Neuronal stem cell (in vitro differentiated cells): Measurements from ENCODE around the gene C5orf58.

Experiments
- DNase-seq: peaks from one replicate; pipeline ENCODE4 v3.0.0-alpha.2; 2013; ENCODE audit warnings: low spot score
- H2AFZ ChIP-seq: one replicate; pipeline ENCODE4 v1.6.1; 2013; ENCODE audit warnings: mild to moderate bottlenecking, low read length, inconsistent platforms
- H2AK5ac ChIP-seq: 2 replicates; pipeline ENCODE4 v1.6.1; 2013; ENCODE audit warnings: low read depth, mild to moderate bottlenecking, inconsistent platforms, low read length, moderate library complexity, mixed read lengths
- H2BK120ac ChIP-seq: 2 replicates; pipeline ENCODE4 v1.6.1; 2013; ENCODE audit warnings: low read depth, mild to moderate bottlenecking, inconsistent platforms, low read length, moderate library complexity, mixed read lengths
- H2BK12ac ChIP-seq: one replicate; pipeline ENCODE4 v1.6.1; 2013; ENCODE audit warnings: low read length, inconsistent platforms
- H2BK15ac ChIP-seq: 2 replicates; pipeline ENCODE4 v1.6.1; 2013; ENCODE audit warnings: mild to moderate bottlenecking, low read length, inconsistent platforms, mixed read lengths
- H2BK5ac ChIP-seq: one replicate; pipeline ENCODE4 v1.6.1; 2013; ENCODE audit warnings: inconsistent platforms, mild to moderate bottlenecking, low read length, moderate library complexity
- H3K14ac ChIP-seq: one replicate; pipeline ENCODE4 v1.6.1; 2013; ENCODE audit warnings: low read length, inconsistent platforms
- H3K18ac ChIP-seq: 2 replicates; pipeline ENCODE4 v1.6.1; 2013; ENCODE audit warnings: low read length, inconsistent platforms
- H3K23ac ChIP-seq: 2 replicates; pipeline ENCODE4 v1.6.1; 2013; ENCODE audit warnings: low read depth, mild to moderate bottlenecking, mixed read lengths, low read length, inconsistent platforms; ENCODE audit not compliant: poor library complexity
- H3K27ac ChIP-seq: replicated peaks from 3 replicates; pipeline ENCODE4 v1.5.1; 2013; ENCODE audit warnings: low read length, inconsistent platforms
- H3K27me3 ChIP-seq, 3 experiments: 2 replicates each; pipeline ENCODE4 v1.6.1; 2013; ENCODE audit warnings: low read length in 3 of 3, mild to moderate bottlenecking in 2 of 3, inconsistent platforms in 1 of 3, low read depth in 1 of 3, mixed read lengths in 1 of 3, moderate library complexity in 1 of 3; ENCODE audit not compliant: control insufficient read depth in 3 of 3, insufficient read depth in 3 of 3
- H3K36me3 ChIP-seq, 2 donors: replicated peaks in 1 of 2; 2 replicates each; pipeline ENCODE4 v1.6.1; 2013; ENCODE audit warnings: low read length in 2 of 2; ENCODE audit not compliant: control insufficient read depth in 2 of 2, insufficient read depth in 2 of 2
- H3K4ac ChIP-seq: 2 replicates; pipeline ENCODE4 v1.6.1; 2013; ENCODE audit warnings: inconsistent platforms, mild to moderate bottlenecking, low read length, moderate library complexity
- H3K4me1 ChIP-seq, 2 donors: 1 replicate in 1 of 2; 2 replicates in 1 of 2; pipeline ENCODE4 v1.6.1; 2013; ENCODE audit warnings: low read length in 2 of 2, low read depth in 1 of 2; ENCODE audit not compliant: control insufficient read depth in 2 of 2, insufficient read depth in 1 of 2
- H3K4me2 ChIP-seq: one replicate; pipeline ENCODE4 v1.6.1; 2013; ENCODE audit warnings: mild to moderate bottlenecking, low read length, inconsistent platforms; ENCODE audit not compliant: insufficient read depth, poor library complexity, severe bottlenecking
- H3K4me3 ChIP-seq, 2 donors: 2 replicates each; pipeline ENCODE4 v1.5.1; 2013; ENCODE audit warnings: low read length in 2 of 2, mild to moderate bottlenecking in 2 of 2, inconsistent platforms in 1 of 2, moderate library complexity in 1 of 2
- H3K79me1 ChIP-seq: one replicate; pipeline ENCODE4 v1.6.1; 2013; ENCODE audit warnings: low read depth, mild to moderate bottlenecking, inconsistent platforms, low read length, moderate library complexity
- H3K9ac ChIP-seq: one replicate; pipeline ENCODE4 v1.6.1; 2013; ENCODE audit warnings: mild to moderate bottlenecking, low read depth, low read length, inconsistent platforms; ENCODE audit not compliant: poor library complexity
- H3K9me3 ChIP-seq, 2 donors: replicated peaks in 1 of 2; 2 replicates each; pipeline versions ENCODE3 to v1.6.1; 2013; ENCODE audit warnings: low read length in 2 of 2, mild to moderate bottlenecking in 2 of 2, inconsistent platforms in 1 of 2, low read depth in 1 of 2, mixed read lengths in 1 of 2, moderate library complexity in 1 of 2; ENCODE audit not compliant: control insufficient read depth in 2 of 2, insufficient read depth in 1 of 2
- H4K8ac ChIP-seq: one replicate; pipeline ENCODE4 v1.6.1; 2013; ENCODE audit warnings: low read depth, mild to moderate bottlenecking, inconsistent platforms, low read length, moderate library complexity
- H4K91ac ChIP-seq: one replicate; pipeline ENCODE4 v1.6.1; 2013; ENCODE audit warnings: low read length, low read depth, mild to moderate bottlenecking, inconsistent platforms; ENCODE audit not compliant: poor library complexity
- WGBS, 2 donors: extraction: QIAGEN DNeasy Blood & Tissue Kit; methylation state at CpG; one replicate each; pipeline ENCODE4 v1.1.7; 2013; ENCODE audit warnings: missing lambda C conversion rate in 2 of 2, mixed read lengths in 1 of 2; ENCODE audit not compliant: insufficient read length in 2 of 2, insufficient replicate concordance in 1 of 2; ENCODE audit errors: extremely low coverage in 2 of 2; 5-methylcytosine and 5-hydroxymethylcytosine counted together

The C5orf58 gene

GRCh38 chr5:170293273-170293672 is 60.5 kb downstream of the C5orf58 start:
- no peak overlapping the region for H2AFZ ChIP-seq
- no peak overlapping the region for H3K23ac ChIP-seq
- no peaks in the 10 kb centered on the region for H3K27me3 ChIP-seq
- no peak overlapping the region for H4K91ac ChIP-seq
- H2BK15ac ChIP-seq: no peak overlapping the region
- H3K27ac ChIP-seq: no peak overlapping the region
- H2BK5ac ChIP-seq: no peak overlapping the region
- DNase-seq: no peak
- H3K14ac ChIP-seq: peak overlapping the region; percentile 60
- no peak overlapping the region for H4K8ac ChIP-seq
- H3K79me1 ChIP-seq: no peaks in the 10 kb centered on the region
- peak overlapping the region; percentile 72 for H3K18ac ChIP-seq
- no CpG with 5 or more reads among the region's 6 CpGs for WGBS, 2 donors
- H3K4me3 ChIP-seq: no peak overlapping the region
- no peak overlapping the region for H3K4me2 ChIP-seq
- H3K9ac ChIP-seq: no peak overlapping the region
- no peak overlapping the region for H3K4ac ChIP-seq
- peaks cover 0 to 9% of the 10 kb centered on the region in 2 donors for H3K9me3 ChIP-seq
- peaks cover 0 to 4% of the 10 kb centered on the region in 2 donors for H3K4me1 ChIP-seq
- H2BK12ac ChIP-seq: no peak overlapping the region
- H2AK5ac ChIP-seq: no peak overlapping the region
- no peaks in the 10 kb centered on the region for H3K36me3 ChIP-seq
- no peak overlapping the region for H2BK120ac ChIP-seq

- H3K4me1 ChIP-seq: peaks cover 0 to 4% of the 10 kb centered on the region in 2 donors
- H2BK12ac ChIP-seq: no peak overlapping the region
- H3K27me3 ChIP-seq: no peaks in the 10 kb centered on the region
- H3K79me1 ChIP-seq: no peaks in the 10 kb centered on the region
- no peak overlapping the region for H2BK120ac ChIP-seq
- no peak overlapping the region for H3K4me3 ChIP-seq
- no peak overlapping the region for H2BK15ac ChIP-seq
- no peak overlapping the region for H2AK5ac ChIP-seq
- no peak overlapping the region for H3K4me2 ChIP-seq
- H4K91ac ChIP-seq: no peak overlapping the region
- no CpG with 5 or more reads among the region's 3 CpGs for WGBS, 2 donors
- no peak overlapping the region for H3K4ac ChIP-seq
- H4K8ac ChIP-seq: no peak overlapping the region
- H2BK5ac ChIP-seq: no peak overlapping the region
- H3K9me3 ChIP-seq: peaks cover 0 to 9% of the 10 kb centered on the region in 2 donors
- no peak for DNase-seq
- H3K18ac ChIP-seq: no peak overlapping the region
- H3K27ac ChIP-seq: no peak overlapping the region
- H3K23ac ChIP-seq: no peak overlapping the region
- no peaks in the 10 kb centered on the region for H3K36me3 ChIP-seq
- H3K9ac ChIP-seq: no peak overlapping the region
- no peak overlapping the region for H3K14ac ChIP-seq
- no peak overlapping the region for H2AFZ ChIP-seq
These were observed 61.3 kb downstream of the C5orf58 start for GRCh38 chr5:170294057-170294456.

- H3K4me2 ChIP-seq: no peak overlapping the region
- no peak overlapping the region for H4K8ac ChIP-seq
- no peaks in the 10 kb centered on the region for H3K79me1 ChIP-seq
- no peak overlapping the region for H2AK5ac ChIP-seq
- no peak overlapping the region for H2BK12ac ChIP-seq
- H3K23ac ChIP-seq: no peak overlapping the region
- no peaks in the 10 kb centered on the region for H3K36me3 ChIP-seq
- H3K4ac ChIP-seq: no peak overlapping the region
- no peak overlapping the region for H2BK120ac ChIP-seq
- H3K4me1 ChIP-seq: peaks cover 0 to 4% of the 10 kb centered on the region in 2 donors
- no peak overlapping the region for H2BK15ac ChIP-seq
- no peak overlapping the region for H2AFZ ChIP-seq
- H3K27ac ChIP-seq: no peak overlapping the region
- no peak overlapping the region for H3K9ac ChIP-seq
- H3K18ac ChIP-seq: no peak overlapping the region
- no peak overlapping the region for H3K4me3 ChIP-seq
- peaks cover 0 to 9% of the 10 kb centered on the region in 2 donors for H3K9me3 ChIP-seq
- H2BK5ac ChIP-seq: no peak overlapping the region
- H3K14ac ChIP-seq: no peak overlapping the region
- no peak for DNase-seq
- no peaks in the 10 kb centered on the region for H3K27me3 ChIP-seq
- H4K91ac ChIP-seq: no peak overlapping the region
These were observed 61.8 kb downstream of the C5orf58 start for GRCh38 chr5:170294556-170294955.
